22Rv1 (cell line): ENCODE results near the gene SPACA9.

Experiments used
- CTCF ChIP-seq: fragments of 450-650 bp; IDR thresholded peaks from 2 replicates; pipeline ENCODE4 v1.5.1; 2017; ENCODE audit warnings: mild to moderate bottlenecking
- ZFX ChIP-seq: fragments of 450-650 bp; IDR thresholded peaks from 2 replicates; pipeline ENCODE4 v1.6.1; 2017; ENCODE audit warnings: antibody characterized with exemption, borderline replicate concordance

GRCh38 chr9:132857031-132857430 is 21.7 kb upstream of the SPACA9 start:
- TF ChIP-seq CTCF = no peak
- TF ChIP-seq ZFX = no peak
